GM19328 (cell line): ENCODE measurements around the gene PROSER3.
A peak's percentile ranks its signal among the peaks of the same experiment; 100 is the strongest.

Experiments
- ATAC-seq: cut with Tn5 transposase; IDR thresholded peaks from one replicate; pipeline ENCODE4 v1.9.1; 2021; ENCODE audit warnings: mild to moderate bottlenecking, moderate library complexity; ENCODE audit not compliant: unreplicated experiment

The PROSER3 gene

GRCh38 chr19:35757749-35758608, at the start of gene PROSER3:
PROSER3 (plus strand) TSS chr19:35758176; CDS start chr19:35758216, 40 bp downstream.
- peak; percentile 96 for ATAC-seq

- no peak for ATAC-seq
These were observed 49.6 kb upstream of the PROSER3 start for GRCh38 chr19:35708391-35708790.

DNA sequence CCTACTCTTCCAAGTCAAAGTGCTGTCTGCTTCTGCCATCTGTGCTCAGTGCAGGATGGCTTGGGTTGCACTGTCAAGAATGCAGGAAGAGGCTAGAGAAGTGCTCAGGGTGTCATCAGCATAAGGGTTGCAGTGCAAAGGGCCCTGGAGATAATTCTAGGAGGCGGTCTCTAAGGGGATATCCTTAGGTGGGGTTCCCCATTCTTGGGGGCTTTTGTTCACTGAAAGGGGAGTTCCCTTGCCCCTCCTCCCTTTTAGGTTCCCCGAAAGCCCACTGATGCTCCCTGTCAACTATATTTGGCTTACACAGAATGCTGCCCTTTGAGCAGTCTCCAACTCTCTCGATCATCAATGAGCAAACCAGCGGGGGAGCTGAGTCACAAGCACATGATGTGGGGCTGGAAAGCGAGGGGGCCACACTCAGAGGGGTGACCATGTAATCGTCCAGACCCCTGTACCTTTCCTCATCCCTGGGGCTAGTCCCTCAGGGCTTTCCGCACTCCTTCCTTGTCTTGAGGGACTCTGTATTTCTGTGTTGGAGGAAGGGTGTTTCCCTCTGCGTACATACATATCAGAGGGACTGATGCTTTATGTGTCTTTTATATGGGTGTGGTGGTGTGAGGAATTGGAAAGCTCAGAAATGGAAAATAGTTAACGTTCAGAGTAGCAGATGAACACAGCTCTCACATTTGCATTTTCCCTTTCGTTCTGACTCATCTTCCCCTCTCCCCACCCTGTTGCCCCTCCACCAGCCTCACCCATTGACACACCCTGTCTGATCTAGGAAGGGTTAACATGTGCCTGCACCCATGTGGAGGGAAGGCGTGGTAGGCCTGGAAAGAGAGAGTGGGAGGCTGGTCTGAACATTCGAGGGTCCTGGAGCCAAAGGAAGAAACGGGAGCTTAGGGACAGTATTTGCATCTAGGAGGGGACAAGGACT, 46.9 kb upstream of the PROSER3 start:
- no peak for ATAC-seq

GRCh38 chr19:35712567-35713505, 45.1 kb upstream of the PROSER3 start:
- ATAC-seq: no peak

DNA sequence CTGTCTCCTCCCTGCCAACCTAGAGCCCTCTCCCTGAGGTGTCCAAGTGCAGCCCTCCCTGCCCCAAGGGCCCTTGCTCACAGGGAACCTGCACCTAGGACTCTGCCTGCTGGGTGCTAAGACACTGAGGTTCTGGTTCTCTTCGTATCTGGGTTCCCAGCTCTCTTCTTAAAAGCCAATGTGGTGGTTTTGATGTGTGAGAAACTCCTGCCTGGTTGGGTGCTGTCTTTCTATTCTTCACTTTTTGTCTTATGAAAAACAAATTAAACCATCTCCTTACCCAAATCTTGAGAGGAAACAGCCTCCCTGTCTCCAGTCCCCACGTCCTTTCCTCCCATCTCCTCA, 44.5 kb upstream of the PROSER3 start:
- ATAC-seq: no peak

GRCh38 chr19:35713904-35714495, 44.0 kb upstream of the PROSER3 start:
- no peak for ATAC-seq

DNA sequence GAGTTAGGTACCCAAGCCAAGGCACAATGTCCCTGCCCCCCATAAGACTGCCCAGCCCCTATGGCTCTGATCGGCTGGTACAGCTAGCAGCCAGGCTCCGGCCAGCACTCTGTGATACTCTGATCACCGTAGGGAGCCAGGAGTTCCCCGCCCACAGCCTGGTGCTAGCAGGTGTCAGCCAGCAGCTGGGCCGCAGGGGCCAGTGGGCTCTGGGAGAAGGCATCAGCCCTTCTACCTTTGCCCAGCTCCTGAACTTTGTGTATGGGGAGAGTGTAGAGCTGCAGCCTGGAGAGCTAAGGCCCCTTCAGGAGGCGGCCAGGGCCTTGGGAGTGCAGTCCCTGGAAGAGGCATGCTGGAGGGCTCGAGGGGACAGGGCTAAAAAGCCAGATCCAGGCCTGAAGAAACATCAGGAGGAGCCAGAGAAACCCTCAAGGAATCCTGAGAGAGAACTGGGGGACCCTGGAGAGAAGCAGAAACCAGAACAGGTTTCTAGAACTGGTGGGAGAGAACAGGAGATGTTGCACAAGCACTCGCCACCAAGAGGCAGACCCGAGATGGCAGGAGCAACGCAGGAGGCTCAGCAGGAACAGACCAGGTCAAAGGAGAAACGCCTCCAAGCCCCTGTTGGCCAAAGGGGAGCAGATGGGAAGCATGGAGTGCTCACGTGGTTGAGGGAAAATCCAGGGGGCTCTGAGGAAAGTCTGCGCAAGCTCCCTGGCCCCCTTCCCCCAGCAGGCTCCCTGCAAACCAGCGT, 43.2 kb upstream of the PROSER3 start:
- ATAC-seq: no peak

DNA sequence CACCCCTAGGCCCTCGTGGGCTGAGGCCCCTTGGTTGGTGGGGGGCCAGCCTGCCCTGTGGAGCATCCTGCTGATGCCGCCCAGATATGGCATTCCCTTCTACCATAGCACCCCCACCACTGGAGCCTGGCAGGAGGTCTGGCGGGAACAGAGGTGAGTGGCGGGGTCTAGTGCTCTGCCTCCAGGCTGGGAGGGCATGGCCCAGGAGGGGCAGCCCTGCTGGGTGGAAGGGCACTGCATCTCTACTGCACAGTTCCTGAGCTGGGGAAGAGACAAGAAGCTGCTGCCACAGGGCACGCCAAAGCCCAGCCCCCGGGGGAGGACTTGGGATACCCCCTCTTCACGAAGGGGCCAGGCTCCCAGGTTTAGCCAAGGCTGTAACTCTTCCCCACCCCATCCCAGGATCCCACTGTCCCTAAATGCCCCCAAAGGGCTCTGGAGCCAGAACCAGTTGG, 42.6 kb upstream of the PROSER3 start:
- ATAC-seq: no peak

DNA sequence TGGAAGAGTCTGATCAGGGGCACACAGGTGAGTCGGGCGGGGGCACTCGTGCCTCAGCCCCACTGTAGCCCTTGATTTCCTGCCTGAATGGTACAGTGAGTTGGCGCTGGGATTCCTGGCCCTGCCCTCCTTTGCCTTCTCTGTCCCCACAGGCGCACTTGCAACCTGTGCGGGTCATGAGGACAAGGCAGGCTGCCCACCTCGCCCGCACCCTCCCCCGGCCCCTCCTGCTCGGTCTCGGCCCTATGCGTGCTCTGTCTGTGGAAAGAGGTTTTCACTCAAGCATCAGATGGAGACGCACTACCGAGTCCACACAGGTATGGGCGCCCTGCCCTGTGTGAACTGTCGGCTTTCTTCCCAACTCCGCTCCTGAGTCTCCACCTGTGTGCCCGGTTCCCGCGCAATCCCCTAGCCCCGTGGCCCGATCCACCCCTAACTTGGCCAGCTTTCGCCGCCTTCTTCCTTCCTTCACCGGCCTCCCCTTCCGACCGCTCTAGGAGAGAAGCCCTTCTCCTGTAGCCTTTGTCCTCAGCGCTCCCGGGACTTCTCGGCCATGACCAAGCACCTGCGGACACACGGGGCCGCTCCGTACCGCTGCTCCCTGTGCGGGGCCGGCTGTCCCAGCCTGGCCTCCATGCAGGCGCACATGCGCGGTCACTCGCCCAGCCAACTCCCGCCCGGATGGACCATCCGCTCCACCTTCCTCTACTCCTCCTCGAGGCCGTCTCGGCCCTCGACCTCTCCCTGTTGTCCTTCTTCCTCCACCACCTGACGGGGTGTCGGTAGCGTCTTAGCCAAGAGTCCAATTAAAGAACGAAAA, 41.8 kb upstream of the PROSER3 start:
- ATAC-seq: no peak

DNA sequence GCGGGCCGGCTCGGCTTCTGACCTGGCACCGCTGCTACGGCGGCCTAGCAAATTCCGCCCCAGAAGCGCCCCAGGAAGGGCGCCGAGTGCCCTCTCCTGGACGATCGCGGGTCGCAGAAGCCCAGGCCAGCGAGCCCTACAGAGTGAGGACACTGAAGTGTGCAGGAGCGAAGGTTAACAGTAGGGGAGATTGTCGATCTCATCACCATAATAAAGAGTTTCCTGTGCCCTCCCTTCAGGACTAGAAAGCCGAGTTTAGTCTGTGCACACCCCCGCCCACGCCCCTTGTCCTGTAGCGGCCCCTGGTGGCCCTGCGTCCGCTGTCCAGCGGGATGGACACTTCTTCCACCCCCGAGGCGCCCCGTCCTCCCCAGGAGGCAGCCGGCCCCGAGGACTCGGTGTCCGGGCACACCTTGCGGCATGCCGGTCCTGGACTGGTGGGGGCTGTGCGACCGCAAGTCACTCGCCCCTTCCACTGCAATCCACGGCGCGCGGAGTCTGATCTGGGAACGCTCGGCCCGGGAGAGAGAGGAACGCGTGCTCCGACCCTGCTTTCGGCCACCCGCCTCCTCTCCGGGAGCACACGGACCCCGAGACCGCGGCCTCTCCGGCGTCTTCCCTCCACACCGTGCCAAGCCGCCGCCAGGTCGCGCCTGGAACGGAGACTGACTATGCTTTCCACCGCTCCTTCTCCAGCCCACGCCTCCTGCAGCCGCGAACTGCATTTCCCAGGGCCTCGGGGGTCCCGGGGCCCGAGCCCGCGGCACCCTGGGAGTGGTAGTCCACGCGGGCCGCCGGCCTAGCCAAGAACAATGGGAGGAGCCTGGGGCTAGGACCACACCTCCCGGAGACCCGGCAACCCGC, 40.9 kb upstream of the PROSER3 start:
- ATAC-seq: peak; percentile 57

- no peak for ATAC-seq
These were observed 40.2 kb upstream of the PROSER3 start, which contains the start of gene KMT2B for GRCh38 chr19:35717665-35718344. KMT2B (plus strand) TSS chr19:35718003; CDS start chr19:35718019, 16 bp downstream.

GRCh38 chr19:35718345-35719041, 39.5 kb upstream of the PROSER3 start:
- ATAC-seq: no peak

GRCh38 chr19:35719402-35720162, 38.4 kb upstream of the PROSER3 start:
- no peak for ATAC-seq

DNA sequence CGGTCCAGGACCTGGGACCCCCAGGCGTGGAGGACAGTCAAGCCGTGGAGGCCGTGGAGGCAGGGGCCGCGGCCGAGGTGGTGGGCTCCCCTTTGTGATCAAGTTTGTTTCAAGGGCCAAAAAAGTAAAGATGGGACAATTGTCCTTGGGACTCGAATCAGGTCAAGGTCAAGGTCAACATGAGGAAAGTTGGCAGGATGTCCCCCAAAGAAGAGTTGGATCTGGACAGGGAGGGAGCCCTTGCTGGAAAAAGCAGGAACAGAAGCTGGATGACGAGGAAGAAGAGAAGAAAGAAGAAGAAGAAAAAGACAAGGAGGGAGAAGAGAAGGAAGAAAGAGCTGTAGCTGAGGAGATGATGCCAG, 37.8 kb upstream of the PROSER3 start:
- ATAC-seq: no peak

DNA sequence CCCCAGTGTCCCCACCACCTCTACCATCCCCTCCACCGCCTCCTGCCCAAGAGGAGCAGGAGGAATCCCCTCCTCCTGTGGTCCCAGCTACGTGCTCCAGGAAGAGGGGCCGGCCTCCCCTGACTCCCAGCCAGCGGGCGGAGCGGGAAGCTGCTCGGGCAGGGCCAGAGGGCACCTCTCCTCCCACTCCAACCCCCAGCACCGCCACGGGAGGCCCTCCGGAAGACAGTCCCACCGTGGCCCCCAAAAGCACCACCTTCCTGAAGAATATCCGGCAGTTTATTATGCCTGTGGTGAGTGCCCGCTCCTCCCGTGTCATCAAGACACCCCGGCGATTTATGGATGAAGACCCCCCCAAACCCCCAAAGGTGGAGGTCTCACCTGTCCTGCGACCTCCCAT, 37.3 kb upstream of the PROSER3 start:
- no peak for ATAC-seq

- no peak for ATAC-seq
These were observed 36.6 kb upstream of the PROSER3 start for GRCh38 chr19:35721374-35721773.
